ENCODE data around the gene CLCNKB. TPM values are rescaled to one million over a fixed set of nuclear protein-coding genes. Genes with fewer than 3 reads are reported as not detected.
A peak's percentile ranks its signal among the peaks of the same experiment; 100 is the strongest.

CLCNKB gene
- total RNA-seq, 3 donors from 2014 or later (not counting 1 experiment from before 2014, with no cell fraction given) = not detected

DNA sequence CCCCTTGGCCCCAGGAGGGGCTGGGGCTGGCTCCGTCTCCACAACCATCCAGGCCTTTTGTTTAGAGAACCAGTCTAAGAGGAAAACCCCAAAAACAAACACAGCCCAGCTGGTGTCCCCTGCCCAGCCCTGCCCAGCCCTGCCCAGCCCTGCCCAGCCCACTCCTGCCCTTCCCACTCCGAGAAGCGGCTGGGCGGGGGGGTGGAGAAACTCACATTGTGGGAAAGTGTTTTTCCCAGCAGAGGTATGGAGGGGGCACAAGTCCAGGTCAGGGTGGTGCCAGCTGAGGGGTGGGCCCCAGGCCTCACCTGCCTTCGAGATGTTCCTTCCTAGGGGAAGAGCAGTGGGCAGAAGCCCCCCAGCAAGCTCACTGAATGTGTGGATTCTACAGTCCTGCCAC lies 39.9 kb downstream of the CLCNKB start:
- no peak overlapping the region for H3K27ac ChIP-seq (ENCODE audit: low read length)
- no peak overlapping the region for H3K4me3 ChIP-seq (ENCODE audit: low read length)
- 99% methylated on average over 5 of the region's 5 CpGs for WGBS (ENCODE audit: insufficient coverage)
- intact Hi-C loops (cut with micrococcal nuclease) = no loop called here
- Mint-ChIP-seq H3K36me3 (no peaks in the 10 kb centered on the region), H3K4me3 (no peak overlapping the region), H3K27me3 (ENCODE audit: low read depth in 2 of 2) (peaks cover 0 to 2% of the 10 kb centered on the region in 2 donors), H3K27ac (no peak overlapping the region), H3K4me1 (peaks cover 5 to 9% of the 10 kb centered on the region in 2 donors), H3K9me3 (no peaks in the 10 kb centered on the region)
- no peaks in the 10 kb centered on the region for H3K27me3 ChIP-seq (ENCODE audit: control insufficient read depth, insufficient read depth, low read length)
- ATAC-seq = no peak
- no peaks in the 10 kb centered on the region for H3K36me3 ChIP-seq (ENCODE audit: control insufficient read depth, insufficient read depth, low read length)
- peaks cover 16% of the 10 kb centered on the region for H3K4me1 ChIP-seq (ENCODE audit: control insufficient read depth, insufficient read depth, low read length)
- no peak for DNase-seq
- TF ChIP-seq, protein P1, sequence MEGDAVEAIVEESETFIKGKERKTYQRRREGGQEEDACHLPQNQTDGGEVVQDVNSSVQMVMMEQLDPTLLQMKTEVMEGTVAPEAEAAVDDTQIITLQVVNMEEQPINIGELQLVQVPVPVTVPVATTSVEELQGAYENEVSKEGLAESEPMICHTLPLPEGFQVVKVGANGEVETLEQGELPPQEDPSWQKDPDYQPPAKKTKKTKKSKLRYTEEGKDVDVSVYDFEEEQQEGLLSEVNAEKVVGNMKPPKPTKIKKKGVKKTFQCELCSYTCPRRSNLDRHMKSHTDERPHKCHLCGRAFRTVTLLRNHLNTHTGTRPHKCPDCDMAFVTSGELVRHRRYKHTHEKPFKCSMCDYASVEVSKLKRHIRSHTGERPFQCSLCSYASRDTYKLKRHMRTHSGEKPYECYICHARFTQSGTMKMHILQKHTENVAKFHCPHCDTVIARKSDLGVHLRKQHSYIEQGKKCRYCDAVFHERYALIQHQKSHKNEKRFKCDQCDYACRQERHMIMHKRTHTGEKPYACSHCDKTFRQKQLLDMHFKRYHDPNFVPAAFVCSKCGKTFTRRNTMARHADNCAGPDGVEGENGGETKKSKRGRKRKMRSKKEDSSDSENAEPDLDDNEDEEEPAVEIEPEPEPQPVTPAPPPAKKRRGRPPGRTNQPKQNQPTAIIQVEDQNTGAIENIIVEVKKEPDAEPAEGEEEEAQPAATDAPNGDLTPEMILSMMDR (IDR thresholded peaks at IDR 0.05) = no peak
- no peaks in the 10 kb centered on the region for H3K9me3 ChIP-seq (ENCODE audit: control insufficient read depth, insufficient read depth, low read length)

DNA sequence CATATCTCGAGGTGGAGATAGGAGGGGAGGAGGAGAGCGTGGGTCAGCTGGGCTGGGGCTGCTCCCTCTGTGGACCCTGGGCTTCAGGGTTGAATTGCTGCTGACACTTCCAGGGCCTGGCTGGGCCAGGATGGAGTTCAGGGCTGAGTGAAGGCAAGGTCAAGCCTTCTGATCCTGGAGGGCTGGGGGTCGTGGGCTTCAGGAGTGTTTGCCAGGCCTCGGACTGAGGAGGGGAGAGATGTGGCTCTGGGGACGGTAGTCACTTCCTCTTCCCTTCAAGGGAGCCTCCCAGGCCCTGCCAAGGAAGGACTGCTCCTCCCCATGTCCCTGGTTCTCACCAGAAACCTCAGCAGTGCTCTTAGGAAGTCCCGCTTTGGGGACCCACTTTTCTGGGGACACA lies 41.9 kb downstream of the CLCNKB start:
- H3K4me3 ChIP-seq (ENCODE audit: low read length) = no peak overlapping the region
- H3K9me3 ChIP-seq (ENCODE audit: control insufficient read depth, insufficient read depth, low read length) = no peaks in the 10 kb centered on the region
- no peak overlapping the region for H3K27ac ChIP-seq (ENCODE audit: low read length)
- TF ChIP-seq, protein P1 (IDR thresholded peaks at IDR 0.05) = no peak
- ATAC-seq (no peak), DNase-seq (no peak)
- 48% methylated on average over 6 of the region's 6 CpGs for whole genome bisulfite sequencing (ENCODE audit: insufficient coverage)
- H3K36me3 ChIP-seq (ENCODE audit: control insufficient read depth, insufficient read depth, low read length) = no peaks in the 10 kb centered on the region
- peaks cover 2% of the 10 kb centered on the region for H3K27me3 ChIP-seq (ENCODE audit: control insufficient read depth, insufficient read depth, low read length)
- Mint-ChIP-seq H3K9me3 (no peaks in the 10 kb centered on the region), H3K4me1 (peaks cover 0 to 6% of the 10 kb centered on the region in 2 donors), H3K4me3 (no peak overlapping the region), H3K36me3 (no peaks in the 10 kb centered on the region), H3K27me3 (ENCODE audit: low read depth in 2 of 2) (peaks cover 0 to 10% of the 10 kb centered on the region in 2 donors), H3K27ac (no peak overlapping the region)
- intact Hi-C loops (cut with micrococcal nuclease) = no loop called here
- peaks cover 3% of the 10 kb centered on the region for H3K4me1 ChIP-seq (ENCODE audit: control insufficient read depth, insufficient read depth, low read length)

DNA sequence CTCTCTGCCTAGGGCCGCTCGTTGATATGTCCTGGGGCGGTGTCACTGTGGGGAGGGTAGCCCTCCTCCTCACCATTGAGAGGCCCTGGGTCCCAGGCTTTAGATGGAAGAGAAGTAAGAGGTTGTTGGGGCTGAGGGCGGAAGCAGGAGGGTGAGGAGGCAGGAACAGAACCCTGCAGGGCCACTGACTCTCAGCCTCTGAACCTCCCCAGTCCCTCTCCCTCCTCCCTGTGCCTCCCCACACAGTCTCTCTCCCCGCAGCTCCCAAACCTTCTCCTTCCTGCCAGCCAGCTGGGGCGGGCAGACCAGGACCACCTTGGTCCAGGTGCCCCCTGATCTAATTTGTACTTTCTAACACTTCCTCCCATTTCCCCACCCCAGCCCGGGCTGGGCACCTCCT lies 44.2 kb downstream of the CLCNKB start:
- no peaks in the 10 kb centered on the region for H3K9me3 Mint-ChIP-seq
- DNase-seq (no peak), ATAC-seq (no peak)
- peaks cover 0 to 11% of the 10 kb centered on the region in 2 donors for H3K4me1 Mint-ChIP-seq
- intact Hi-C loops (cut with micrococcal nuclease) = no loop called here
- H3K27ac ChIP-seq (ENCODE audit: low read length) = no peak overlapping the region
- H3K27me3 Mint-ChIP-seq (ENCODE audit: low read depth in 2 of 2) = peaks cover 0 to 14% of the 10 kb centered on the region in 2 donors
- H3K36me3 Mint-ChIP-seq = no peaks in the 10 kb centered on the region
- TF ChIP-seq, protein P1 (IDR thresholded peaks at IDR 0.05) = no peak
- 89% methylated on average over 4 of the region's 7 CpGs for WGBS (ENCODE audit: insufficient coverage)
- no peak overlapping the region for H3K4me3 ChIP-seq (ENCODE audit: low read length)
- H3K4me1 ChIP-seq (ENCODE audit: control insufficient read depth, insufficient read depth, low read length) = no peaks in the 10 kb centered on the region
- no peaks in the 10 kb centered on the region for H3K36me3 ChIP-seq (ENCODE audit: control insufficient read depth, insufficient read depth, low read length)
- no peak overlapping the region for H3K27ac Mint-ChIP-seq
- H3K4me3 Mint-ChIP-seq = no peak overlapping the region
- no peaks in the 10 kb centered on the region for H3K9me3 ChIP-seq (ENCODE audit: control insufficient read depth, insufficient read depth, low read length)
- peaks cover 2% of the 10 kb centered on the region for H3K27me3 ChIP-seq (ENCODE audit: control insufficient read depth, insufficient read depth, low read length)

DNA sequence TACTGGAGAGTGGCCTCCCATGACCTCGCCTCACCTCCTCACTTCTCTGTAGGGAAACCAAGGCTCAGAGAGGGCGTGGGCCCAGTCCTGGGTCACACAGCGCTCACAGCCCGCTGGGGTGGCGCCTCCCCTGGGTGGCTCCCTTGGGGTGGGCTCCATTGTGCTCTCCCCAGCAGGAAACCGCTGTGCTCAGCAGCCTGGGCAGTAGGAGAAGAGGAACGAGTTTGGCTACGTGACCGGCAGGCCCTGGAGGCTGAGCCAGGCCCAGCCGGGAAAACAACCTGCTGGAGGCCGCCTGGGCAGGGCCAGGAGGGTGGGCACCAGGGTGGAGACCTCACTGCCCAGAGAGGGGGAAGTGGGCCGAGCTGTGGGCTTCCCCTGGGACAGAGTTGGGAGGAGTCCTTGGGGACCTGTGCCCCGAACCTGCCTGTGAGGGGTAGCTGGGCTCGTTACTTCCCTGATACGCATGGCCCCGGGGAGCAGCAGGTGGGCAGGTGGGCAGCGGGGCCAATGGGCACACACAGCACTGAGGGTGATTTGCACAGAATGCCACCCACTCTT lies 44.8 kb downstream of the CLCNKB start:
- H3K4me1 ChIP-seq (ENCODE audit: control insufficient read depth, insufficient read depth, low read length) = no peaks in the 10 kb centered on the region
- H3K27ac ChIP-seq (ENCODE audit: low read length) = no peak overlapping the region
- 83% methylated on average over 17 of the region's 17 CpGs for WGBS (ENCODE audit: insufficient coverage)
- ATAC-seq (peak in 1 of 3 donors; percentile 1), DNase-seq (no peak)
- TF ChIP-seq, protein P1 (IDR thresholded peaks at IDR 0.05) = no peak
- Mint-ChIP-seq H3K27ac (no peak overlapping the region), H3K36me3 (no peaks in the 10 kb centered on the region), H3K4me3 (no peak overlapping the region), H3K27me3 (ENCODE audit: low read depth in 2 of 2) (peaks cover 0 to 14% of the 10 kb centered on the region in 2 donors), H3K4me1 (peaks cover 0 to 11% of the 10 kb centered on the region in 2 donors), H3K9me3 (no peaks in the 10 kb centered on the region)
- H3K4me3 ChIP-seq (ENCODE audit: low read length) = no peak overlapping the region
- intact Hi-C loops (cut with micrococcal nuclease) = no loop called here
- H3K9me3 ChIP-seq (ENCODE audit: control insufficient read depth, insufficient read depth, low read length) = no peaks in the 10 kb centered on the region
- no peaks in the 10 kb centered on the region for H3K36me3 ChIP-seq (ENCODE audit: control insufficient read depth, insufficient read depth, low read length)
- peaks cover 2% of the 10 kb centered on the region for H3K27me3 ChIP-seq (ENCODE audit: control insufficient read depth, insufficient read depth, low read length)

Data from natural killer cell (primary cell).